Glomerular endothelial cell (primary cell): ENCODE results near the gene SLC12A5. TPM values are rescaled to one million over a fixed set of nuclear protein-coding genes. Genes with fewer than 3 reads are reported as not detected.

ENCODE experiments used
- DNase-seq: peaks from one replicate; pipeline ENCODE4 v3.0.0-alpha.2; 2011; ENCODE audit warnings: low read depth, low spot score; ENCODE audit errors: extremely low read depth
- total RNA-seq: library from RNA; depleted of rRNA; stranded (reverse); fragments of >200 nt; gene quantifications from 2 replicates; pipeline ENCODE4 v1.2.3, GENCODE V29; 2015

SLC12A5 gene
- total RNA-seq, 1 donor from 2014 or later = 2.2 TPM

GRCh38 chr20:46101957-46102356 is 72.9 kb downstream of the SLC12A5 start:
- no peak for DNase-seq

GRCh38 chr20:46102940-46103339 is 73.9 kb downstream of the SLC12A5 start:
- no peak for DNase-seq

GRCh38 chr20:46104262-46104661 is 75.2 kb downstream of the SLC12A5 start:
- no peak for DNase-seq

GRCh38 chr20:46107061-46107460 is 78.0 kb downstream of the SLC12A5 start:
- DNase-seq = no peak

GRCh38 chr20:46108435-46108841 is 79.4 kb downstream of the SLC12A5 start:
- no peak for DNase-seq

- DNase-seq = no peak
Measured at GRCh38 chr20:46108976-46109375, 80.0 kb downstream of the SLC12A5 start.

Other genes with a start within 250 kb of the SLC12A5 start
- gene WFDC3, start 237.3 kb upstream of the SLC12A5 start, total RNA-seq = 0.99 TPM in 1 of 2 replicates, not detected in the other
- 30.6 and 39.5 TPM in 2 replicates for gene DNTTIP1, start 237.3 kb upstream of the SLC12A5 start, total RNA-seq
- 28.8 and 38.3 TPM in 2 replicates for gene UBE2C, start 216.6 kb upstream of the SLC12A5 start, total RNA-seq
- gene TNNC2, start 201.9 kb upstream of the SLC12A5 start, total RNA-seq = not detected in 2 replicates
- gene SNX21, start 195.4 kb upstream of the SLC12A5 start, total RNA-seq = 24.7 and 26.3 TPM in 2 replicates
- 31.0 and 32.3 TPM in 2 replicates for gene ACOT8, start 171.8 kb upstream of the SLC12A5 start, total RNA-seq
- 6.2 and 6.7 TPM in 2 replicates for gene ZSWIM3, start 171.6 kb upstream of the SLC12A5 start, total RNA-seq
- 9.4 and 11.4 TPM in 2 replicates for gene ZSWIM1, start 148.0 kb upstream of the SLC12A5 start, total RNA-seq
- 0.29 TPM in 1 of 2 replicates, not detected in the other for gene SPATA25, start 141.6 kb upstream of the SLC12A5 start, total RNA-seq
- 3.4 and 4.8 TPM in 2 replicates for gene NEURL2, start 138.0 kb upstream of the SLC12A5 start, total RNA-seq
- gene CTSA, start 137.9 kb upstream of the SLC12A5 start, total RNA-seq = 190 and 234 TPM in 2 replicates
- 24.6 and 28.1 TPM in 2 replicates for gene PLTP, start 117.1 kb upstream of the SLC12A5 start, total RNA-seq
- 12.8 and 17.4 TPM in 2 replicates for gene PCIF1, start 94.5 kb upstream of the SLC12A5 start, total RNA-seq
- gene ZNF335, start 57.0 kb upstream of the SLC12A5 start, total RNA-seq = 12.5 and 19.3 TPM in 2 replicates
- gene MMP9, start 20.3 kb upstream of the SLC12A5 start, total RNA-seq = 0.12 and 1.1 TPM in 2 replicates
- gene NCOA5, start 60.7 kb downstream of the SLC12A5 start, total RNA-seq = 25.9 and 34.3 TPM in 2 replicates
- 9.3 and 14.0 TPM in 2 replicates for gene CD40, start 89.1 kb downstream of the SLC12A5 start, total RNA-seq